Kidney epithelial cell (primary cell): ENCODE measurements around the gene AFF1. TPM values are rescaled to one million over a fixed set of nuclear protein-coding genes. Genes with fewer than 3 reads are reported as not detected.
"Not testable (repeated sequence)": the region's sequence is repeated elsewhere in the genome, so short reads cannot be mapped to it uniquely, and the experiment has no call there.

Experiments used
- DNase-seq: peaks from one replicate; pipeline ENCODE4 v3.0.0-alpha.2; 2010; ENCODE audit warnings: low read depth
- H3K27me3 ChIP-seq: 2 replicates; pipeline ENCODE4 v1.6.0; 2011; ENCODE audit warnings: low read length; ENCODE audit not compliant: control insufficient read depth, insufficient read depth
- H3K36me3 ChIP-seq: 2 replicates; pipeline ENCODE4 v1.5.1; 2011; ENCODE audit warnings: low read length; ENCODE audit not compliant: control insufficient read depth, insufficient read depth
- H3K4me3 ChIP-seq: 2 replicates; pipeline ENCODE4 v1.5.1; 2011; ENCODE audit warnings: low read depth, mild to moderate bottlenecking, control low read depth, low read length
- total RNA-seq: library from RNA; depleted of rRNA; stranded (reverse); fragments of >200 nt; gene quantifications from 2 replicates; pipeline ENCODE4 v1.2.3, GENCODE V29; 2015
- TF ChIP-seq, protein P1 (sequence below): IDR thresholded peaks from 2 replicates; pipeline ENCODE4 v1.5.1; 2011; ENCODE audit warnings: mild to moderate bottlenecking, moderate library complexity, low read length, control low read depth, inconsistent platforms; ENCODE audit not compliant: insufficient read depth, poor library complexity, severe bottlenecking

AFF1 gene
- total RNA-seq, 1 donor from 2014 or later, result 16.9 TPM

DNA sequence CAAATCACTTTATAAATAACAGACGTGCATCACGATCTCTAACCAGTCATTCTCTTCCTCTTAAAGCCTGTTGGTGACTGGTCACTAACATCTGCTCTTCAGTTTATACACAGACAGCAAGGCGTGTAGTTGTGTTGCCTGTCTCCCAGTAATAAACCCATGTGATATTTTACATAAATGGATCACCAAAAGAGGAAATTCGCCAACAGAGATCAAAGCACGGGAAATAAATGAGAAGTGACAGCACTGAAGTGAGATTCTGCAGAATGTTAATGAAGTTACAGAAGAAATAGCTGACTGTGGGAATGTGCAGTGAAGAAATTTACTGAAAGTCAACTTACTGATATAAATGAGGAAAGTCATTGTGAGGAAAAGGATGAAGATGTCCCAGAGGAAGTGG, 47.0 kb downstream of the AFF1 start:
- TF ChIP-seq, protein P1, sequence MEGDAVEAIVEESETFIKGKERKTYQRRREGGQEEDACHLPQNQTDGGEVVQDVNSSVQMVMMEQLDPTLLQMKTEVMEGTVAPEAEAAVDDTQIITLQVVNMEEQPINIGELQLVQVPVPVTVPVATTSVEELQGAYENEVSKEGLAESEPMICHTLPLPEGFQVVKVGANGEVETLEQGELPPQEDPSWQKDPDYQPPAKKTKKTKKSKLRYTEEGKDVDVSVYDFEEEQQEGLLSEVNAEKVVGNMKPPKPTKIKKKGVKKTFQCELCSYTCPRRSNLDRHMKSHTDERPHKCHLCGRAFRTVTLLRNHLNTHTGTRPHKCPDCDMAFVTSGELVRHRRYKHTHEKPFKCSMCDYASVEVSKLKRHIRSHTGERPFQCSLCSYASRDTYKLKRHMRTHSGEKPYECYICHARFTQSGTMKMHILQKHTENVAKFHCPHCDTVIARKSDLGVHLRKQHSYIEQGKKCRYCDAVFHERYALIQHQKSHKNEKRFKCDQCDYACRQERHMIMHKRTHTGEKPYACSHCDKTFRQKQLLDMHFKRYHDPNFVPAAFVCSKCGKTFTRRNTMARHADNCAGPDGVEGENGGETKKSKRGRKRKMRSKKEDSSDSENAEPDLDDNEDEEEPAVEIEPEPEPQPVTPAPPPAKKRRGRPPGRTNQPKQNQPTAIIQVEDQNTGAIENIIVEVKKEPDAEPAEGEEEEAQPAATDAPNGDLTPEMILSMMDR, result no peak
- Histone ChIP-seq H3K27me3 (no peaks in the 10 kb centered on the region), H3K36me3 (no peaks in the 10 kb centered on the region), H3K4me3 (no peak overlapping the region)
- DNase-seq, result no peak

DNA sequence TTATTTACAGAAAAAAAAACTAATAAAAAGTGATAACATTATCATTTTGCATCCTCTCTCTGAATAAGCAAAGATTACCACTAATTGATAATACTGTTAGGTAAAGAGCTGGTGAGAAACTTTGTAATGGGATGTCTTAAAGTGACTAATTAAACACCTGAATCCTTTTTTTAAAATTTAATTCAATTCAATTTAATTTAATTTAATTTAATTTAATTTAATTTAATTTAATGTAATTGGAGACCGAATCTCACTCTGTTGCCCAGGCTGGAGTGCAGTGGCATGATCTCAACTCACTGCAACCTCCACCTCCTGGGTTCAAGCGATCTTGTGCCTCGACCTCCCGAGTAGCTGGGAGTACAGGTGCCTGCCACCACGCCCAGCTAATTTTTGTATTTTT, 51.0 kb downstream of the AFF1 start:
- H3K27me3 ChIP-seq, H3K36me3 ChIP-seq, DNase-seq: not testable (repeated sequence)

DNA sequence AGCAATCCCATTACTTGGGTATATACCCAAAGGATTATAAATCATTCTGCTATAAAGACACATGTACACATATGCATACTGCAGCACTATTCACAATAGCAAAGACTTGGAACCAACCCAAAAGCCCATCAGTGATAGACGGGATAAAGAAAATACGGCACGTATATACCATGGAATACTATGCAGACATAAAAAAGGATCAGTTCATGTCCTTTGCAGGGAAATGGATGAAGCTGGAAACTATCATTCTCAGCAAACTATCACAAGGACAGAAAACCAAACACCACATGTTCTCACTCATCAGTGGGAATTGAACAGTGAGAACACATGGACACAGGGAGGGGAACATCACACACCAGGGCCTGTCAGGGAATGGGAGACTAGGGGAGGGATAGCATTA, 54.8 kb downstream of the AFF1 start:
- not testable (repeated sequence) for H3K36me3 ChIP-seq, H3K4me3 ChIP-seq, H3K27me3 ChIP-seq, DNase-seq

More for the DNA sequence above, 51.0 kb downstream of the AFF1 start:
- H3K4me3 ChIP-seq, result not testable (repeated sequence)

DNA sequence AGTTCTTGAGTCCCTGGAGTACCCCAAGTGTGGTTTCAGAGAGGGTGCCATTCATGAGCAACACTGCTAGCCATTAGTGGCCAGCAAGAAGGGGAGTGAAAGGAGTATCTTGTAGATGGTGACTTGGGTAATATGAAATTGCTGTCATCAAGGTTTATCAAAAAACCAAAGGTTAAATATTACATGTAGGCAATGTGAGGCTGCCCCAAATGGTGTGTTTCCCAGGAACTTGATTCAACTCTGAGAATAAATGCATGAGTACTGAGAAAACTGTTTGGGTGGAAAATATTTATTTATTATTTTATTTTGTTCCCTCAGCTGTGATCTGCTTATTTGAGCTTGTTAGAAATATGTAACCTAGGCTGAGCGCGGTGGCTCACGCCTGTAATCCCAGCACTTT, 55.7 kb downstream of the AFF1 start:
- TF ChIP-seq, protein P1, result no peak
- DNase-seq, result no peak
- Histone ChIP-seq H3K4me3 (no peak overlapping the region), H3K36me3 (no peaks in the 10 kb centered on the region), H3K27me3 (no peaks in the 10 kb centered on the region)

DNA sequence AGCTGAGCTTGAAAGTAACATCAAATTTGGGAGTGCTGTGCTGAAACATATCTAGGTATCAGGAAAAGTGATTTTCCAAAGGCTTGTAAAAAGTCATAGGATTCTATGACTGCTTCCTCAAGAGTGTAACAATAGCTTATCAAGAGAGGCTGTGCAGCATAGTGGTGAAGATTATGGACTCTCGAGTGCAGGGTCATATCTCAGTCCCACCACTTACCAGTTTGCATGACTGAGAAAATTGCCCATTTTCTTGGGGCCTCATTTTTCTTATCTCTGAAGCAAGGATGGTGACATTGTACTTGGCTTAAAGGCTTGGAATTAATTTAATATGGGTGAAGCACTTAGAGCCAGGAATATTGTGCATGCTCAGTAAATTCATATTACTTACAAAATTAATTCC, 57.2 kb downstream of the AFF1 start:
- H3K27me3 ChIP-seq, result no peaks in the 10 kb centered on the region
- no peaks in the 10 kb centered on the region for H3K36me3 ChIP-seq
- DNase-seq, result no peak
- no peak overlapping the region for H3K4me3 ChIP-seq
- TF ChIP-seq, protein P1, result no peak

DNA sequence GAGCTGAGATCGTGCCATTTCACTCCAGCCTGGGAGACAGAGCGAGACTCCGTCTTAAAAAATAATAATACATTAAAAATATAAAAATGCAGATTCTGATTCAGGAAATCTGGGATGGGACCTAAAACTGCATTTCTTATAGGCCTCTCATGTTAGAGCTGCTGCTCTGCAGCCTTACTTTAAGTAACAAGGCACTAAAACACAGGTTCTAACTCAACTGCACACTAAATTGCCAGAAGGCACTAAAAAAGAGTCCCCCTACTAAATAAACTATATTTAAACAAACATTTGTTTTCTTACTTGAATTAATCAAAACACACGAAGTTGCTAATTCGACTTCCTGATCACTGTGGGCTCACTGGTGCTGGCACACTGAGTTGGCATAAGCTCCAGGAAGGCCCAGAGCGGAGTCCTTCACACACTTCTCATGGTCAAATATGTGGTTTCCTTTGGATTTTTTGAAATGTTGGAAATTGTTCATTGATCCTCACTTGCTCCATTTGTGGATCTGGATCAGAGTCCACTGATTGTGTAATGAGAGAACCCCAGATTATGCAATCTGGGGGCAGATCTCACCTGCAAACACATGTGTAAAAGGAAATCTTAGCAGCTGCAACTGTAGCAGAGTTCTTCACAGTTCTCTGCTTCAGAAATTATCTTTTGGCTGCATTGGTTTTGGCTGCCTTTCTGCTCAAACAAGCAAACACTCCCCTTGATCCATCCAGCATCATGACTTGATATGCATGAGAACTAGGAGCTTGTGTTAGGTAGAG, 59.3 kb downstream of the AFF1 start:
- no peaks in the 10 kb centered on the region for H3K27me3 ChIP-seq
- H3K36me3 ChIP-seq, result no peaks in the 10 kb centered on the region
- TF ChIP-seq, protein P1, result no peak
- no peak for DNase-seq
- H3K4me3 ChIP-seq, result no peak overlapping the region

DNA sequence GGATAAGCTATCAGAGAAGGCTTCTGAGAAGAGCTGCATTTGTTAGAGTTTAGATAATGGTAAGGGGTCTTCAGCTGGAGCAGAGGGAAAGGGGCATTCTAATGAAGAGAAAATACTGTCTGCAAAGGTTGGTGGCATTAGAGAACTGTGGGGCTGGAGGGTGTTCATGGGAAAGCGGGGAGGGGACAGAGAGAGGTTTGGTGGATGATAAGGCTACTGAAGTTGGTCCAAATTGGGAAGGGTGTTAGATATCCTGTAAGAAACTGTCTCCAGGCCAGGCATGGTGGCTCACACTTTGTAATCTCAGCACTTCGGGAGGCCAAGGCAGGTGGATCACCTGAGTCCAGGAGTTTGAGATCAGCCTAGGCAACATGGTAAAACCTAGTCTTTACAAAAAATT, 59.9 kb downstream of the AFF1 start:
- no peaks in the 10 kb centered on the region for H3K27me3 ChIP-seq
- no peak overlapping the region for H3K4me3 ChIP-seq
- DNase-seq, result no peak
- no peaks in the 10 kb centered on the region for H3K36me3 ChIP-seq
- TF ChIP-seq, protein P1, result no peak

DNA sequence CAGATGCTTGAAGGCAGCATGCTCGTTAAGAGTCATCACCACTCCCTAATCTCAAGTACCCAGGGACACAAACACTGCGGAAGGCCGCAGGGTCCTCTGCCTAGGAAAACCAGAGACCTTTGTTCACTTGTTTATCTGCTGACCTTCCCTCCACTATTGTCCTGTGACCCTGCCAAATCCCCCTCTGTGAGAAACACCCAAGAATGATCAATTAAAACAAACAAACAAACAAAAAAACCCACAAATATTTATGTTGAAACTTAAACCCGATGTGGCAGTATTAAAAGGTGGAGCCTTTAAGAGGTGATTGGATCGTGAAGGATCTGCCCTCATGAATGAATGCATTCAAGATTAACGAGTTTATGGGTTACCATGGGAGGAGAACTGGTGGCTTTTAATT, 61.7 kb downstream of the AFF1 start:
- not testable (repeated sequence) for H3K4me3 ChIP-seq, H3K36me3 ChIP-seq, H3K27me3 ChIP-seq, DNase-seq
